GM03348 (cell line): Measurements from ENCODE around the gene RAB34.
A peak's percentile ranks its signal among the peaks of the same experiment; 100 is the strongest.

Experiments
- DNase-seq: peaks from one replicate; pipeline ENCODE4 v3.0.0; 2012; ENCODE audit warnings: low spot score

RAB34 gene, protein sequence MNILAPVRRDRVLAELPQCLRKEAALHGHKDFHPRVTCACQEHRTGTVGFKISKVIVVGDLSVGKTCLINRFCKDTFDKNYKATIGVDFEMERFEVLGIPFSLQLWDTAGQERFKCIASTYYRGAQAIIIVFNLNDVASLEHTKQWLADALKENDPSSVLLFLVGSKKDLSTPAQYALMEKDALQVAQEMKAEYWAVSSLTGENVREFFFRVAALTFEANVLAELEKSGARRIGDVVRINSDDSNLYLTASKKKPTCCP

DNA sequence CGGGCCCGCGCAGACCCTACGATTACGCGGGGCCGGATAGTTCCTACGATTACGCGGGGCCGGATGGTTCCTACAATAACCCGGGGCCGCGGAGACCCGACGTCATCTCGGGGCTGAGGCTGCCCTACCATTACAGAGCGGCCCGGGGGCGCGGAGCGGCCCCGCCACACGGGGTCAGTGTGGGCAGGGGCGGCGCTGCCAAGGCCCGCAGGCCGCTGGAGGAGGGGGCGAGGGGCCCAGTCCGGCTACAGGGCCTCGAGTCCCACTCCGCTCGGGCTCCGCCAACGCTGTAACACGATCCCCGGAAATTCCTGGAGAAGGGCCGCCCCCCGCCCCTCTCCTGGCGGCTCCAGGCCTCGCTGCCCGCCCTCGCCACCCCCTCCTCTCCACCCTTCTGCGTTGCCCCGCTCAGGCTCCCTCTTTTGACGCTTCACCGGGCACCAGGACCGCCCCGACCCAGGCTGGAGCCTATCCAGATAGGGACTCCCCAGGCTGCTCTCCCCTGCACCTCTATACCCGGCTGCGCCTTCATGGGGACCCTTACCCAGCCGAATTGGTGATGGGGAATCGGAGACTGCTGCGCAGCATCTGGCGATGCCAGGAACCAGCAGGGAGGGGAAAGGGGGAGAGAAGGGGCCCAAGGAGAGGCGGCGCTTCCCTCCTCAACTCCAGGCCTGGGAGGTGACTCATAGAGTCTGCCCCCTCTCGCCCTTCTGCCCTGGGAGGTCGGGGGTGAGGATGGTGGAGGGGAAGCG, at the start of gene RAB34:
TSS of gene RAB34 (minus strand) at position 291 of the 755 bp plus-strand sequence. CDS start 602 bp downstream, outside the sequence.
- peak; percentile 88 for DNase-seq

DNA sequence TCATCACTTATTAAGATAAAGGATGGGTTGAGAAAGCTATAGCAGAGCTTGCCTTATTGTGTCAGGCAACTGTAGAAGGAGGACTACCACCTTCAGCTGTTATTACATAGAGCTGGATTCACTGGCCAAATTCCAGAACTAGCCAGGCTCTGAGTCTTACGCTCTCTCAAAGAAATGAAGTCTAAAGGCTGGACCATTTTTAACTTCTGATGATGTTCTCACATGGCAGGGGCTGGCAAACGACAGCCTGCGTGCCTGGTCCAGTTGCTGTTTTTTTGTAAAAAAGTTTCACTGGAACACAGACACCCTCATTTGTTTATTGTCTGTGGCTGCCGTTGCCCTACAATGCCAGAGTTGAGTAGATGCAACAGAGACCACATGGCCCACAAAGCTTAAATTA, 47.4 kb upstream of the RAB34 start:
- no peak for DNase-seq

DNA sequence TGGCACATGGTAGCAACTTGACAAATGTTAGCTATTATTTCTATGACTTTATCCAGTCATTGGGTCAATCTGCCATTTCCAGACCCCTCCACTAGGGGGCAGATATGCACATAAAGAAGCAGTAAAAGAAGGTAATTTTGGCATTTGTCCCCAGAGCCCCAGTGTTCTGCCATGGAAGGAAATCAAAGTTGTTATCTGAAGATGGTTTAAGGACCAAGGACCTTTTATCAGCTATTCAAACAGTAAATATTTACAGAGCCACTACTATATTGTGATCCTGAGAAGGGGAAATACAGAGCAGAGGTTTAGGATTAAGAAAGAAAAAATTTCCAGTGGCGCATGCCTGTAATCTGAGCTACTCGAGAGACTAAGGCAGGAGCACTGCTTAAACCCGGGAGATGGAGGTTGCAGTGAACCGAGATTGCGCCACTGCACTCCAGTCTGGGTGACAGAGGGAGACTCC, 46.2 kb upstream of the RAB34 start:
- DNase-seq = peak; percentile 75

DNA sequence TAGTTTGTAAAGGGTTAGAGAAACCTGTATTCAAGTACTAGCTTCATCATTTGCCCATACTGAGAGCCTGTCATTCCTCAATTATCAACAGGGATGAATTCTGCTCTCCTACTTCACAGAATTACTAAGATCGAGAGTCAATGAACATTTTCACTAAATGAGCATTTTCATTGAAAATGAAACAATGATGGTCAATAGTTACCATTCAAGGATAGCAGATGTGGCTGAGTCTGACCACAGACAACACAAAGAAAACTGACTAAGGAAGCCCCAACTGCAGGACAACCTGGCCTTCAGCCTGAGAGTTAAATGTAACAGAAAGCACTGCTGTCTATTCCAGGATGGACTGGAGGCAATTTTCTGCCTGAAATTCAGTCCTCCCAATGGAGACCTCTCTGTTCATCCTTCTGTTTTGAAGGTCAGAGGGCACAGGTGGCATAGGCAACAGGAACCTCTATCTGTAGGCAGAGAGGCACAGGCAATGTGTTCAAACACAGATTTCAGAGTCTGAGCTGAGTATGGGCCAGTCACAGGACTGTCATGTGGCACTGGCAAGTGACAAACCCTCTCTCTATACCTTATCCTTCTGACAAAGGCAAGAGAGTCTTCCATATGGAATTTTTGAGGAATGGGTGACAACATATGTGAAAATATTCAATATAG, 45.6 kb upstream of the RAB34 start:
- no peak for DNase-seq

DNA sequence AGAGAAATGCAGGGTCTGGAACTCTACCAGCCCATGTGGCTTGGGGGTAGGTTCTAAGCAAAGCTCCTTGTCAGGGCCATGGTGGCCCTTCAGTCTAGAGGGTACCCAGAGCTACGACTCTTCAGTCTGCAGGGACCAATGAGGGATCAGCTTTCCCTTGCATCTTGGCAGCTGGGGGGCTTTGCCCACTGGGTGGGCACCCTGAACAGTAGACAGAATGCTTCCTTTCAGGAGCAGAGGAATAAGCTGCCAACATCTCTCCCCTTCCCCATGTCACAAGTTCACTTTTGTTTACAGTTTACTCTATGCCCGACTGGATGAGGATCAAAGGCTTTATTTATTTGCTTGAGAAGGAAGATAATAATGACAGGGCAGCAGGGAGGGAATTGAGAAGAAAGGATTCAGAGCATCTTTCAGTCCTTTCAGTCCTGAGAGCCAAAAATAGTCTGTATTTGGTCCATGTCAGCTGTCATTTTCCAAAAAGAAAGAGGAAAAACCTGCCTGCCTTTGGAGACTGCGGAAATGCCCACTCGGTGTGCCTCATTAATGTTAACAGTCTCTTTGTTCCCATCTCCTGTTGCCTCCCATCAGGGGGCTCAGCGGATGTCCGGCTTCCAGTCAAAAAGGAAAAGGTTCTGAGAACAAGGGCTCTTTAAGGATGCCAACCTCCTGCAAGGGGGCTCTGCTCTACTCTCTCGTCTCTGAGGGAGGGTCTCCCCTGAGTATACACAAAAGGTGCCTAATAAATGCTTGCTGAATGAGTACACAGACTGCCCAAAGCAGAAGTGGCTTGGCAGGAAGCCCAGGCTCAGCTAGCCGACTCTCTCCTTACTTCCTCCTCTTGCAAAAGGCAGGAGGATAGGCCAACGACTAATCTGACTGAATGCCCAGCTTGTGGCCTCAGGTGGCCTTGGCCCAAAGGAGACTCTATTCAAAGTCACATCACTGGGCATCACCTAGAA, 43.2 kb upstream of the RAB34 start:
- peak; percentile 46 for DNase-seq

DNA sequence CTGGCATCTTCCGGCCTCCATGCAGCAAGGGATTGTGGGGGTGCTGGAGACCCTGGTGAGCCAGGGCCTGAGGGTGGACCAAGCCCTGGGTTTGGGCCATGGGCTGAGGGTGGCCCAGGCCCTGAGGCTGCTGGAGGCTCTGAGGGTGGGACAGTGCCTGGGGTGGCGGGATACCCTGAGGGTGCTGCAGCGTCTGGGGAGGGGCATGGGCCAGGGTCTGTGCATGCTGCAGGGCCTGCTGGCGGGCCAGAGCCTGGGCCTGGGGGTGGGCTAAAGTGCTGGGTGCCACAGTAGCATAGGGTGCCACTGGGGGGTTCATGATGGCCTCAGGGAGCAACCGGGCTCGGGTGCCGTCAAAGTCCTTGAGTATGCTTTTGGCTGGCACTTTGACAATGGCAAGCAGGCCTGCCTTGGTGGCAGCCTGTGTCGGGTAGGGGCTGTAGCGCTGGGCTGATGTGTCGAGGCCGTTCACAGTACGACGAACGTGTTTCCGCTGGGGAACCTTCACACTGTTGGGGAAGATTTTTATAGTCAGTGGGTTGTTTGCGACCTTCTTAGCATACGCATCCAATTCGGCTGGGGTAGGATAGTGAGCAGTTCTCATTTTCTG, 41.7 kb upstream of the RAB34 start:
- no peak for DNase-seq

DNA sequence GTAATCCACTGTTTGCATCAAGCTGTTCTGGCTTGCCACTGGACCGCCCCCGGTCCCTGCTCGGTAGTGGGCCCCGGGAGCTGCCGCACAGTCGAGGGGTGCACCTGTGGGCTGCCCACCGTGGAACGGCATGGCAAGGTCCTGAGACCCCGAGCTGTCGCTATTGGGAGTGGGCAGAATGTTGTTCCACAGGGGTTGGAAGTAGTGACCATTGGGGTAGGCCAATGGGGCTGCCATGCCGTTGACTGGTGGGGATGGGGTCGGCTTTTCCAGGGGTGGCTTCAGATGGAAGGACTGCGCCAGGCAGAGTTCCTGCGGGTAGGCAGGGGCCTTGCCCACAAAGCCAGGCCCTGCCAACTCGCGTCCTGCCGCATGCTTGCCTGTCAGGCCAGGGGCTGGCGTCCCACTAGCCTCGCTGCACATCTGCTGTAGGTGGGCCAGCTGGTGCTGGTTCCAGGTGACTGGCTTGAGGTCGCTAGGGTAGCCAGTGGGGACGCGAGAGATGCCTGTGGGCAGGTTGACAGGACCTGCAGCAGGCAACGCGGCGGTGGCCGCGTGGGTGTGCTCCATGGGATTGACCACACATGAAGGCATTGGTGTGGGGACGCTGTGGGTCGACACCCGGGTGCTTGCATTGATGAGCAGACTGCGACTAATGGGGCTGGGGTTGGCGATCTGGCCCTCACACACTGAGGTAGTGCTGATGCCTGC, 40.9 kb upstream of the RAB34 start:
- no peak for DNase-seq

DNA sequence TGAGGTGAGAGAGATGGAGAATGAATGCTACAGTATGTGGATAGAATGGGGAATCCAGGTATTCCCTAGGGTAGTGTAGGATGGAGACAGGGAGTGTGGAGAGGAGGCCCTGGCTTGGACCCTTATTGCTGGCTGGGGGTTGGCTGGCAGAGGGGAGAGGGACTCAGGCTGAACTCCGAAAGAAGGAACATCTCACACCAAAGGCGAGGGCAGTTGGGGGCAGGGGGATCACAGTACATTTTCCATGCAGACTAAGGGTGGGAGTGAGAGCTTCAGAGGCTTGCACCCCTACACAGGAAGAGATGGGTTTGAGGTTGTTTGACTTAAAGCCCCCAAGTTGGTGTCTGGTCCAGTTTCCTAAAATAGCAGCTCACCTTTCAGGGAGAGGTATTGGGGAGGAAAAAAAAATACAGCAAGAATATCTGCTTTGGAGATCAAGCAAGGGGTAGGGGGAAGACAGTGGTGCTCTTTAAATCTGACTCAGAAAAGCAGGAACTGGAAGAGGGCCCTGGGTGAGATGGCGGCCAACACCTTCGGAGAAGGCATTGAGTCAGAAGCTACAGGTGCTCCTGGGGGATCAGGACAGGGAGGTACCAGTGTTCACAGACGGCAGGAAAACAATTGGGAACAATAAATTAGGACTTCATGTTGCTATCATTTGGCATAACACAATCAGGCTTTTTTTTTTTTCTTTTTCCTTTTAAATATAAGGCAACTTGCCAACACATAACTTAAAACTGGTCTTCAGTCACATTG, 38.6 kb upstream of the RAB34 start:
- DNase-seq = no peak

DNA sequence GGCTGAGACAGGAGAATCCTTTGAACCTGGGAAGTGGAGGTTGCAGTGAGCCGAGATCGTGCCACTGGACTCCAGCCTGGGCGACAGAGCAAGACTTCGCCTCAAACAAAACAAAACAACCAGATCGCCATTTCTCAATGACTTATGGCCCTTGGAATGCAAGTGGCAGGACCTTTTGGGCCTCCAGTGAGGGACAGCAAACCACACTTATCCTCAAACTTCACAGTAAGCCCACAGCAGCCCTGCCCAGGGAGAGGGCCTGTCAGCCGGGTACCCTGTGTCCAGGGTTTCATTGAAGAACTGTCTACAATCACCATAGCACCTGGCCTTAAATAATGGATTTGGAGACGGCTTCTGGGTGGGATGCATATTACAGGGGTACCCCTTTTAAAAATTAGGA, 37.8 kb upstream of the RAB34 start:
- no peak for DNase-seq

DNA sequence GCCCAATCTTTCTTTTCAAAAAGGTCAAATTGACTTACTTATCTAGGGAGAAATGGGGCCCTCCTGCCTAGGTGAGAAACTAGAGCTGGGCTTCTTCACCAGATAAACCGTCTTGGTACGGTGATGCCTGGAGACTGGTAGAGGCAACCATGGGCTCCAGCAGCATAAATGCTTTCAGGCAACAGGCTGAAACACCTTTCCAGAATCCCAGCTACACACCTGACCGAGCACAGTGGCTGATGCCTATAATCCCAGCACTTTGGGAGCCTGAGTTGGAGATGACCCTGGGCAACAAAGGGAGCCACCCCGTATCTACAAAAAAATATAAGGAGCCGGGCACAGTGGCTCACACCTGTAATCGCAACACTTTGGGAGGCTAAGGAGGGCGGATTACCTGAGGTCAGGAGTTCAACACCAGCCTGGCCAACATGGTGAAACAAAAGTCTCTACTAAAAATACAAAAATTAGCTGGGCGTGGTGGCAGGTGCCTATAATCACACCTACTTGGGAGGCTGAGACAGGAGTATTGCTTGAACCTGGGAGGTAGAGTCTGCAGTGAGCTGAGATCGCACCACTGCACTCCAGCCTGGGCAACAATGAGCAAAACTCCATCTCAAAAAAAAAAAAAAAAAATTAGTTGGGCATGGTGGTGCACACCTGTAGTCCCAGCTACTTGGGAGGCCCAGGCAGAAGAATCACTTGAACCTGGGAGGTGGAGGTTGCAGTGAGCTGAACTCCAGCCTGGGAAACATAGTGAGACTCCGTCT, 34.1 kb upstream of the RAB34 start:
- DNase-seq = no peak

DNA sequence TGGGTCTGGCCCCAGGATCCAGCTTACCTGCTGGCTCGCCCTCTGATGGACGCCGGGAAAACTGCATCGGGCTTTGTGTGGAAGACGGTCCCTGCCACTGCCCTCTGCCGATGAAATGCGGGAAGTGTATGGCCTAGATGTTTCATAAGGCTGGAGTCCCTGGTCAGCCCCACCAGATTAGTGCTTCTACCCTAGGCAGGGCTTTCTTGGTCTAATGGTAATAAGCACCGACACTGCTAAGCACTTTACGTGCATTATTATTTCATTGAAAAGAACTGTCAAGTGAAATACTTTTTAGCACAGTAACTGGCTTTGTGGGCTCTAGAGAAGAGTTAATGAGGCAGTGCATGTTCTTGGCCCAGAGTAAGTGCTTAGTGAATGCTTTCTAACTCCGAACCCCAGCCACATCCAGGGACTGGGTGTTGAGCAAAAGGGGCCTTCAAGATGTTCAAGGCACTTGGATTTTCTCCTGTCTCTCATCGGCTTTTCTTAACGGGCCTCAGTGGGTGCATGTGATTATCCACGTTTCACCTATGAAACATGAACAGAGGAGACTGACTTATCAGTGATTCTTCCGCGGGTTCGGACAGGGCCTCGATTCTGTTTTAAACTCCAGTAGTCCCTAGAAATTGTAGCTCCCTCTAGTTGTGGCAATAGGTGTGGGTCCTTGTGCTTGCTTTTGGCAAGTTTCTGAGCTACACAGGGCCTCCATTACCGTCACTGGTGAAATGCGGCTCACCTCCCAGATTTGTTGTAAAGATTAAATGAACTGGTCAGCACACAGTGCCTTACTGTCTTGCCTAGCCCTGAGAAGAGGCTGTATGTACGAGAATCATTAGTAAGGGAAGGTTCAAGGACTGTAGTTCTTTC, 32.7 kb upstream of the RAB34 start:
- DNase-seq = peak; percentile 90

DNA sequence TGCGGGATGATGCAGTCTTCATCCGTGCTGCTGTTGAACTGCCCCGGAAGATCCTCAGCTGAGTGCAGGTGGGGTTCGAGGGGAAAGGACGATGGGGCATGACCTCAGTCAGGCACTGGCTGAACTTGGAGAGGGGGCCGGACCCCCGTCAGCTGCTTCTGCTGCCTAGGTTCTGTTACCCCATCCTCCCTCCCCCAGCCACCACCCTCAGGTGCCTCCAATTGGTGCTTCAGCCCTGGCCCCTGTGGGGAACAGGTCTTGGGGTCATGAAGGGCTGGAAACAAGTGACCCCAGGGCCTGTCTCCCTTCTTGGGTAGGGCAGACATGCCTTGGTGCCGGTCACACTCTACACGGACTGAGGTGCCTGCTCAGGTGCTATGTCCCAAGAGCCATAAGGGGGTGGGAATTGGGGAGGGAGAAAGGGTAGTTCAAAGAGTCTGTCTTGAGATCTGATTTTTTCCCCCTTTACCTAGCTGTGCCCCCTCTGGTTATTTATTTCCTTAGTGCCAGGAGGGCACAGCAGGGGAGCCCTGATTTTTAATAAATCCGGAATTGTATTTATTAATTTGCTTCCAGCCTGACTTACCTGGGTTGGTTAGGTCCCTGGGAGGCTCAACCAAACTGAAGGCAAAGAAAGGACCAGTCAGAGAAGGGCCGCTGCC, 32.0 kb upstream of the RAB34 start:
- DNase-seq = no peak

DNA sequence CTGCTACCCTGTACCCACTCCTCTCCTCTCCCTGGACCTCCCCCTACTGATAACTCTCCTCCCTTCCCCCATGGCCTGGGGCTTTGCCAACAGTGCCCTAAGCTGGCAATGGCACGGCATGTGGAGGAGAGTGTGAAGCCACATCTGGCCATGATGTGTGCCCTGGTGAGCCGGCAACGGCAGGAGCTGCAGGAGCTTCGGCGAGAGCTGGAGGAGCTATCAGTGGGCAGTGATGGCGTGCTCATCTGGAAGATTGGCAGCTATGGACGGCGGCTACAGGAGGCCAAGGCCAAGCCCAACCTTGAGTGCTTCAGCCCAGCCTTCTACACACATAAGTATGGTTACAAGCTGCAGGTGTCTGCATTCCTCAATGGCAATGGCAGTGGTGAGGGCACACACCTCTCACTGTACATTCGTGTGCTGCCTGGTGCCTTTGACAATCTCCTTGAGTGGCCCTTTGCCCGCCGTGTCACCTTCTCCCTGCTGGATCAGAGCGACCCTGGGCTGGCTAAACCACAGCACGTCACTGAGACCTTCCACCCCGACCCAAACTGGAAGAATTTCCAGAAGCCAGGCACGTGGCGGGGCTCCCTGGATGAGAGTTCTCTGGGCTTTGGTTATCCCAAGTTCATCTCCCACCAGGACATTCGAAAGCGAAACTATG, 31.3 kb upstream of the RAB34 start:
- DNase-seq = no peak

DNA sequence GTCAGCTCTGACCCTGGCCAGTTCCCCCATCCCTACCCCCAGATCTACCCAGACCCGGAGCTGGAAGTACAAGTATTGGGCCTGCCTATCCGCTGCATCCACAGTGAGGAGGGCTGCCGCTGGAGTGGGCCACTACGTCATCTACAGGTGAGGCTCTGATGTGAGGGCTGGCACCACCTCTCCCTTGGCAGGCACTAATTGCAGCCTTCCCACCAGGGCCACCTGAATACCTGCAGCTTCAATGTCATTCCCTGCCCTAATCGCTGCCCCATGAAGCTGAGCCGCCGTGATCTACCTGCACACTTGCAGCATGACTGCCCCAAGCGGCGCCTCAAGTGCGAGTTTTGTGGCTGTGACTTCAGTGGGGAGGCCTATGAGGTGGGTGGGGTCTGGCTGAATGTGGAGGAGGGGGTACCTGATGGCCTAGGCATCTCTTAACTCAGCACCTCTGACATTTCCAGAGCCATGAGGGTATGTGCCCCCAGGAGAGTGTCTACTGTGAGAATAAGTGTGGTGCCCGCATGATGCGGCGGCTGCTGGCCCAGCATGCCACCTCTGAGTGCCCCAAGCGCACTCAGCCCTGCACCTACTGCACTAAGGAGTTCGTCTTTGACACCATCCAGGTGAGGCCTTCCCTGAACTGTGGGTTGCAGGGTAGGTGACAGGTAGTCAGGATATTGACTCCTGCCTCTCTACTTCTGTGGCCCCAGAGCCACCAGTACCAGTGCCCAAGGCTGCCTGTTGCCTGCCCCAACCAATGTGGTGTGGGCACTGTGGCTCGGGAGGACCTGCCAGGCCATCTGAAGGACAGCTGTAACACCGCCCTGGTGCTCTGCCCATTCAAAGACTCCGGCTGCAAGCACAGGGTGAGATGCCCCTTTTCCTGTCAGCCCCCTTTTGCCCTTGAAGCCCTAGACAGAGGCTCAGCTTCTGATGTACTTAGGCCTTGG, 30.4 kb upstream of the RAB34 start:
- no peak for DNase-seq

DNA sequence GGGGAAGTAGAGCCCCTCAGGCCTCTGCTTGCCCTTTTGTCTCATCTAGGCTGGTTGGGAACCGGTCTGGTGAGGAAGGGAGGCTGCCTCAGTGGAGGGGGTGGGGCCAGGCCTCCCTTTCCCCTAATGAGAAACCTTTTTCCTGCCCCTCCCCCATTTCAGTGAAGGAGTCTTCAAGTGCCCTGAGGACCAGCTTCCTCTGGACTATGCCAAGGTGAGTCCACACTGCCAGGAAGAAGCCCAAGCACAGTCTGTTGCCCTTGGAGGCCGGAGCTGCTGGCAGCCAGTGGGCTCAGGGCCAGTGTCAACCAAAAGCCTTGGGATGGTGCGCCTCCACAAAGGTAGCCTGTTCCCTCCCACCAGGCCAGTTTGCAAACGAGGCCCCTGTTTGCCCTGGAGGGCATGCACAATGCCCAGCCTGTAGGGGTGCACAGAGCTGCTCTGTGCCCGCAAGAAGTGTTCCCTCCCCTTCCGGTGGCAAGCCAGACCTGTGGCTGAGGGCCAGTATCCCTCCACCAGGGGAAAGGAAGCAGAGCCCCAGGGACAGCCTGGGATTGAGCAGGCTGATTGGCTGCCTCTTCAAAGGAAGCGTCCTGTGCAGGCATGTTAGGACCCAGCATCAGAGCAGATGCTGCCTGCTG, 29.5 kb upstream of the RAB34 start:
- no peak for DNase-seq
